Transverse colon (tissue), 4 donors: ENCODE data around the gene PRICKLE2. TPM values are rescaled to one million over a fixed set of nuclear protein-coding genes. Genes with fewer than 3 reads are reported as not detected.

Experiments
- DNase-seq: peaks from one replicate; pipeline ENCODE4 v3.0.0-alpha.2; 2019
- H3K27ac ChIP-seq, 4 donors: fragments of 200-600 bp; sonication (generic); 2 replicates each; pipeline ENCODE4 v1.5.1; 2016 to 2018; ENCODE audit warnings: inconsistent platforms in 4 of 4
- H3K27me3 ChIP-seq: fragments of 200-600 bp; sonication (generic); 2 replicates; pipeline ENCODE4 v1.5.1; 2017; ENCODE audit warnings: inconsistent platforms
- H3K36me3 ChIP-seq, 4 donors: fragments of 200-600 bp; sonication (generic); 2 replicates each; pipeline ENCODE4 v1.5.1; 2017 to 2019; ENCODE audit warnings: inconsistent platforms in 4 of 4
- H3K4me1 ChIP-seq, 4 donors: fragments of 200-600 bp; sonication (generic); 2 replicates each; pipeline ENCODE4 v1.5.1; 2017 to 2020; ENCODE audit warnings: inconsistent platforms in 4 of 4
- H3K4me3 ChIP-seq, 4 donors: fragments of 200-600 bp; sonication (generic); 1 replicate in 1 of 4; 2 replicates in 3 of 4; pipeline versions ENCODE4 v1.5.1 to v1.6.1; 2017 to 2019; ENCODE audit warnings: inconsistent platforms in 4 of 4
- H3K9me3 ChIP-seq, 2 donors: fragments of 200-600 bp; sonication (generic); 2 replicates each; pipeline ENCODE4 v1.5.1; 2017 to 2019; ENCODE audit warnings: inconsistent platforms in 2 of 2
- EP300 ChIP-seq: sonication (generic); formaldehyde crosslinking; IDR thresholded peaks from one replicate; pipeline ENCODE4 v1.6.1; 2017; ENCODE audit warnings: antibody characterized with exemption, low read depth
- POLR2A ChIP-seq: fragments of 450-650 bp; IDR thresholded peaks from one replicate; pipeline ENCODE4 v1.6.1; 2016; ENCODE audit warnings: antibody characterized with exemption, mild to moderate bottlenecking, moderate library complexity
- POLR2AphosphoS5 ChIP-seq, 3 donors: sonication (generic); formaldehyde crosslinking; IDR thresholded peaks; one replicate each; pipeline ENCODE4 v1.6.1; 2016; ENCODE audit warnings: antibody characterized with exemption in 3 of 3
- WGBS, 2 donors: methylation state at CpG; one replicate each; pipeline ENCODE4 v1.1.5; 2018; ENCODE audit warnings: low coverage in 1 of 2; 5-methylcytosine and 5-hydroxymethylcytosine counted together
- in situ Hi-C, 4 donors: fragments of 200-750 bp; cut with MboI; loops; one replicate each; pipeline versions ENCODE4 v1.15.0 to v1.15.1; 2017; ENCODE audit warnings: low sequenced_read_pairs in 3 of 4, low pct_ligation_motif_present in 1 of 4, low pct_unique_long_range_greater_than_20kb in 1 of 4
- intact Hi-C: fragments of 100-400 bp; cut with DNase I; formaldehyde crosslinking; loops from one replicate; pipeline ENCODE4 v1.15.1; 2023; ENCODE audit warnings: low total_unique reads
- total RNA-seq, 4 donors: library from RNA; depleted of rRNA; stranded (reverse); fragments of >200 nt; gene quantifications; one replicate each; pipeline ENCODE4 v1.1.0, GENCODE V29; 2016
- TF ChIP-seq, protein P1 (sequence below), 5 experiments: fragments of 200-600 bp in 3 of 5; fragments of 450-650 bp in 2 of 5; sonication (generic) in 3 of 5; IDR thresholded peaks; 1 replicate in 2 of 5; 2 replicates in 3 of 5; pipeline ENCODE4 v1.5.1; 2016 to 2017; ENCODE audit warnings: antibody characterized with exemption in 5 of 5, inconsistent platforms in 3 of 5, mild to moderate bottlenecking in 2 of 5, moderate library complexity in 1 of 5

Gene PRICKLE2
- total RNA-seq, 4 donors from 2014 or later: 8.5 to 38.4 (median 17.4) TPM

DNA sequence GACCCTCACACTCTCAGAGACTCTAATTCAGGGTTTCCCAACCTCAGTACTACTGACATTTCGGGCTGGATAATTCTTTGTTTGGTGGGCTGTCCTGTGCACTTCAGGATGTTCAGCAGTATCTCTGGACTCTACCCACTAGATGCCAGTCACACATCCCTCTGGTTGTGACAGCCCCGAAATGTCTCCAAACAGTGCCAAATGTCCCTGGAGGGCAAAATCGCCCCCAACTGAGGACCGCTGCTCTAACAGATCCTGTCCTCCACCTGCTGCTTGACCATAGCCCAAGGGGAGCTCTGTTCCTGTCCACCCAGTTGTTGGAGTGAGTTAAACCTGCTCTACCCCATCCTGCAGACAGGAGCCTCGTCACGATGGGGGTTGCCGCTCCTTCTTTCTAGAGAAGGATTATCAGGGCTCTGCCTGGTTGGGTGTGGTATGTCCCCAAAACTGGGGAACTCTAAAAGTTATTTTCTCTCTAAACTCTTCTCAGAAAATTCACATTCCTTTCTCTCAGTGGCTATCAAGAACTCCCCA is 116.4 kb downstream of the PRICKLE2 start:
- Histone ChIP-seq H3K27me3 (no peaks in the 10 kb centered on the region), H3K4me3 (no peak overlapping the region), H3K27ac (no peak overlapping the region), H3K4me1 (peaks cover 0 to 14% (median 1%) of the 10 kb centered on the region in 4 donors), H3K9me3 (no peaks in the 10 kb centered on the region), H3K36me3 (no peaks in the 10 kb centered on the region)
- TF ChIP-seq POLR2AphosphoS5 (IDR thresholded peaks at IDR 0.05): no peak
- no peak for TF ChIP-seq EP300
- no peak for TF ChIP-seq POLR2A
- TF ChIP-seq, protein P1, sequence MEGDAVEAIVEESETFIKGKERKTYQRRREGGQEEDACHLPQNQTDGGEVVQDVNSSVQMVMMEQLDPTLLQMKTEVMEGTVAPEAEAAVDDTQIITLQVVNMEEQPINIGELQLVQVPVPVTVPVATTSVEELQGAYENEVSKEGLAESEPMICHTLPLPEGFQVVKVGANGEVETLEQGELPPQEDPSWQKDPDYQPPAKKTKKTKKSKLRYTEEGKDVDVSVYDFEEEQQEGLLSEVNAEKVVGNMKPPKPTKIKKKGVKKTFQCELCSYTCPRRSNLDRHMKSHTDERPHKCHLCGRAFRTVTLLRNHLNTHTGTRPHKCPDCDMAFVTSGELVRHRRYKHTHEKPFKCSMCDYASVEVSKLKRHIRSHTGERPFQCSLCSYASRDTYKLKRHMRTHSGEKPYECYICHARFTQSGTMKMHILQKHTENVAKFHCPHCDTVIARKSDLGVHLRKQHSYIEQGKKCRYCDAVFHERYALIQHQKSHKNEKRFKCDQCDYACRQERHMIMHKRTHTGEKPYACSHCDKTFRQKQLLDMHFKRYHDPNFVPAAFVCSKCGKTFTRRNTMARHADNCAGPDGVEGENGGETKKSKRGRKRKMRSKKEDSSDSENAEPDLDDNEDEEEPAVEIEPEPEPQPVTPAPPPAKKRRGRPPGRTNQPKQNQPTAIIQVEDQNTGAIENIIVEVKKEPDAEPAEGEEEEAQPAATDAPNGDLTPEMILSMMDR (IDR thresholded peaks at IDR 0.05): no peak
- intact Hi-C loops: no loop called here
- 63 to 76% methylated on average over 3 to 7 of the region's 7 CpGs for WGBS, 2 donors
- in situ Hi-C loops: no loop called here
- no peak for DNase-seq

DNA sequence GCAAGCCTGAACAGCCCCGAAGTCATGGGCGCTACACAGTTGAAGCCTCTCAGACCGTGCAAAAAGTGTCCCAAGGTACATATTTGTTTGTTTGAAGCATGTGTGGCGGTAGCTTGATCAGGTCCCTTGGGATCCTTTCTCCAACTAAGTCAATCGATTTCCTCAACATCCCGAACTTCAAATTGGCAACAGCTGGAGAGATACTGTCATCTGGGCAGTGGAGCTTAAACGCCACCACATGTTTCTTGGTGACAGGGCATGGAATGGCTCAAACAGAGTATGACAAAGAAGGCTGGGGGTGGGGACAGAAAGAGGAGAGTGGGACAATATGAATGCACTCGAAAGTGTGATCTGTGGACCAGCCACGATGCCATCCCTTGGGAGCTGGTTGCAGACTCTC is 117.0 kb downstream of the PRICKLE2 start:
- H3K27me3 ChIP-seq: no peaks in the 10 kb centered on the region
- DNase-seq: no peak
- no peaks in the 10 kb centered on the region for H3K9me3 ChIP-seq
- intact Hi-C loops (no loop called here), in situ Hi-C loops (no loop called here)
- no peak overlapping the region for H3K4me3 ChIP-seq
- H3K36me3 ChIP-seq: no peaks in the 10 kb centered on the region
- 85% methylated on average over 9 of the region's 9 CpGs; no CpG with 5 or more reads in 1 of the 2 donors for WGBS, 2 donors
- H3K27ac ChIP-seq: no peak overlapping the region
- H3K4me1 ChIP-seq: peaks cover 0 to 14% (median 3%) of the 10 kb centered on the region in 4 donors
- TF ChIP-seq EP300: no peak
- no peak for TF ChIP-seq POLR2A
- no peak for TF ChIP-seq POLR2AphosphoS5 (IDR thresholded peaks at IDR 0.05)
- TF ChIP-seq, protein P1 (IDR thresholded peaks at IDR 0.05): no peak

DNA sequence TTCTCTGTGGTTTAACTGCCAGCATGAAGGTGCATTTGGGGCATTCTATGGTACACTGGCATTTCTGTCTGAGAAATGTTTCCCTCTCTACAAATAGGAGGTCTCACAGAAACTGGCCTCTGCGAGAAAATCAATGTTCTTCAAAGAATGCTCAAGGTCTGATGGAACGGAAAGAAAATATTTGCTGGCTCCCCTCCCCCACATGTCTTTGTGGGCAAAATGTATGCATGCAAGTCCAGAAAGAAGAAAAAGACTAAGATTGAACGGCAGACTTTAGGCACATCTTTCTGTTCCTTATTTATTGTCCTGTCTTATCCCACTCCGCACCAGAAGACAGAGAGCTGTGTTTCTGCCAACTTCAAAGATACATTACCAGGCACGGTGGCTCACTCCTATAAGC is 118.1 kb downstream of the PRICKLE2 start:
- Histone ChIP-seq H3K4me3 (no peak overlapping the region), H3K36me3 (no peaks in the 10 kb centered on the region), H3K4me1 (peaks cover 0 to 14% (median 3%) of the 10 kb centered on the region in 4 donors), H3K27ac (no peak overlapping the region), H3K9me3 (no peaks in the 10 kb centered on the region), H3K27me3 (no peaks in the 10 kb centered on the region)
- TF ChIP-seq, protein P1 (IDR thresholded peaks at IDR 0.05): no peak
- in situ Hi-C loops (no loop called here), intact Hi-C loops (no loop called here)
- no peak for DNase-seq
- 76 to 82% methylated on average over 5 of the region's 5 CpGs for WGBS, 2 donors

DNA sequence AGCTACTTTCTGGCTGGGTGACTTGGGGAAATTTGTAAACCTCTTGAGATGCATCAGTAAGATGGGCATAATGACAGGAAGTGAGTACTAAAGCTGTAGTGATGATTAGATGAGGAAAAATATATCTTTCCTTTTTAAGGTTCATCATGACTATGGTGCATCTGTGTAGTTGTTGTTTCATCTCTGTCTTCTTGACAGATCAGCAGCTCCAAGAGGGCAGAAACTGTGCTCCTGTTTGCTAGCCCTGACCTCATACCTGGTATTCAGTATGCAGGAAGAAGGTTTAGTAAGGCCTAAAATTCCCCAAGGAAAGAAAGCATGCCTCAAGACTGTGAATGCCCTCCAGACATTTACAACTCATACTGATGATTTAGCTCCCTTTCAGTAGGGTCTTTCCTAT is 119.5 kb downstream of the PRICKLE2 start:
- in situ Hi-C loops (no loop called here), intact Hi-C loops (no loop called here)
- DNase-seq: no peak
- no peak overlapping the region for H3K4me3 ChIP-seq
- no peaks in the 10 kb centered on the region for H3K9me3 ChIP-seq
- no peak overlapping the region for H3K27ac ChIP-seq
- H3K36me3 ChIP-seq: no peaks in the 10 kb centered on the region
- no peak for TF ChIP-seq POLR2A
- TF ChIP-seq, protein P1 (IDR thresholded peaks at IDR 0.05): no peak
- H3K27me3 ChIP-seq: no peaks in the 10 kb centered on the region
- H3K4me1 ChIP-seq: peaks cover 0 to 14% (median 3%) of the 10 kb centered on the region in 4 donors
